Right atrium auricular region (tissue), 2 donors: ENCODE results near the gene GBE1. TPM values are rescaled to one million over a fixed set of nuclear protein-coding genes. Genes with fewer than 3 reads are reported as not detected.

Source experiments
- DNase-seq: peaks from one replicate; pipeline ENCODE4 v3.0.0-alpha.2; 2019; ENCODE audit warnings: low spot score
- H3K27ac ChIP-seq, 2 donors: fragments of 200-600 bp; sonication (generic); 1 replicate in 1 of 2; 2 replicates in 1 of 2; pipeline ENCODE4 v1.5.1; 2016 to 2019
- H3K27me3 ChIP-seq, 2 donors: fragments of 200-600 bp; sonication (generic); one replicate each; pipeline versions ENCODE4 v1.5.1 to v1.6.0; 2017 to 2019
- H3K36me3 ChIP-seq: fragments of 200-600 bp; sonication (generic); one replicate; pipeline ENCODE4 v1.5.1; 2016
- H3K4me1 ChIP-seq, 2 donors: fragments of 200-600 bp; sonication (generic); one replicate each; pipeline versions ENCODE4 v1.5.1 to v1.6.0; 2017 to 2019
- H3K4me3 ChIP-seq, 2 donors: fragments of 200-600 bp; sonication (generic); 1 replicate in 1 of 2; 2 replicates in 1 of 2; pipeline ENCODE4 v1.5.1; 2017 to 2019; ENCODE audit warnings: mild to moderate bottlenecking in 1 of 2, moderate library complexity in 1 of 2
- H3K9me3 ChIP-seq, 2 donors: fragments of 200-600 bp; sonication (generic); one replicate each; pipeline ENCODE4 v1.5.1; 2019
- total RNA-seq, 2 donors: library from RNA; depleted of rRNA; stranded (reverse); fragments of >200 nt; gene quantifications; one replicate each; pipeline ENCODE4 v1.1.0, GENCODE V29; 2016
- TF ChIP-seq, protein P1 (sequence below), 2 donors: fragments of 200-600 bp; sonication (generic); IDR thresholded peaks; one replicate each; pipeline ENCODE4 v1.5.1; 2019; ENCODE audit warnings: antibody characterized with exemption in 2 of 2

The GBE1 gene
- total RNA-seq, 2 donors from 2014 or later = 52.5 to 72.6 TPM

DNA sequence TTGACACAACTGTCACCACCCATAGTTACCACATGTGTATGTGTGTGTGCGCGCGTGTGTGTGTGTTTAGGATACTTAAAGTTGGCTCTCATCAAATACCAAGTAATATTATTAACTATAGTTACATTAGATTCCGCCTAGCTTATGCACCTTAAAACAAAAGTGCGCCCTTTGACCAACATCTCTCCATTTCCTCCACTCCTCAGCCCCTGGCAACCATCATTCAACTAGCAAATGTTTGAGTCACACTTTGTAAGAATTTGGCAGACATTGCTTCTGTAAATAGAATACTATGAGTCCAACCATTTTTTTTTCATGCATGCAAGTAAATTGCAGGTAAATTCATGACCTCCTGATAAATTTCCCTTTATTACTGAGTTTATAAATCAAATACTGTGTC is 169.3 kb downstream of the GBE1 start:
- TF ChIP-seq, protein P1, sequence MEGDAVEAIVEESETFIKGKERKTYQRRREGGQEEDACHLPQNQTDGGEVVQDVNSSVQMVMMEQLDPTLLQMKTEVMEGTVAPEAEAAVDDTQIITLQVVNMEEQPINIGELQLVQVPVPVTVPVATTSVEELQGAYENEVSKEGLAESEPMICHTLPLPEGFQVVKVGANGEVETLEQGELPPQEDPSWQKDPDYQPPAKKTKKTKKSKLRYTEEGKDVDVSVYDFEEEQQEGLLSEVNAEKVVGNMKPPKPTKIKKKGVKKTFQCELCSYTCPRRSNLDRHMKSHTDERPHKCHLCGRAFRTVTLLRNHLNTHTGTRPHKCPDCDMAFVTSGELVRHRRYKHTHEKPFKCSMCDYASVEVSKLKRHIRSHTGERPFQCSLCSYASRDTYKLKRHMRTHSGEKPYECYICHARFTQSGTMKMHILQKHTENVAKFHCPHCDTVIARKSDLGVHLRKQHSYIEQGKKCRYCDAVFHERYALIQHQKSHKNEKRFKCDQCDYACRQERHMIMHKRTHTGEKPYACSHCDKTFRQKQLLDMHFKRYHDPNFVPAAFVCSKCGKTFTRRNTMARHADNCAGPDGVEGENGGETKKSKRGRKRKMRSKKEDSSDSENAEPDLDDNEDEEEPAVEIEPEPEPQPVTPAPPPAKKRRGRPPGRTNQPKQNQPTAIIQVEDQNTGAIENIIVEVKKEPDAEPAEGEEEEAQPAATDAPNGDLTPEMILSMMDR (IDR thresholded peaks at IDR 0.05) = no peak
- H3K4me1 ChIP-seq = no peaks in the 10 kb centered on the region
- H3K4me3 ChIP-seq = no peak overlapping the region
- no peak for DNase-seq
- no peaks in the 10 kb centered on the region for H3K9me3 ChIP-seq
- H3K27me3 ChIP-seq = no peaks in the 10 kb centered on the region
- H3K36me3 ChIP-seq = peaks cover 14% of the 10 kb centered on the region
- H3K27ac ChIP-seq = no peak overlapping the region

DNA sequence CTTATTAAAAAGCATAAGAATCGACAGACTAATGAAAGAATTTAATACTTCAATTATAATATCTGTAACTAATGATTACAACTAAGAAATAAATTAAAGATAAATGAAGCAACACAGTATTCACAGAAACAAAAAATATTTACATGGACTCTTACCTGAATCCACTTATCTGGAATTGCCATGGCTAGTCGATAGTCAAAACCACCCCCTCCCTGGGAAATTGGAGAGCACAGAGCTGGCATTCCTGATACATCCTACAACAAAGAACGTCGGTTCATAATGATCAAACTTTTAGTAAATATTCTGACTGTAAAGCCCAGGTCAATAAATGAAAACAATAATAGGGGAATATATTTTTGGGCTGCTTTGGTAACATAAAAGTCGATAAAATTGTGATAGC is 175.5 kb downstream of the GBE1 start:
- Histone ChIP-seq H3K27ac (no peak overlapping the region), H3K9me3 (no peaks in the 10 kb centered on the region), H3K4me1 (no peaks in the 10 kb centered on the region), H3K4me3 (no peak overlapping the region), H3K27me3 (no peaks in the 10 kb centered on the region), H3K36me3 (peaks cover 7% of the 10 kb centered on the region)
- TF ChIP-seq, protein P1 (IDR thresholded peaks at IDR 0.05) = no peak
- DNase-seq = no peak

DNA sequence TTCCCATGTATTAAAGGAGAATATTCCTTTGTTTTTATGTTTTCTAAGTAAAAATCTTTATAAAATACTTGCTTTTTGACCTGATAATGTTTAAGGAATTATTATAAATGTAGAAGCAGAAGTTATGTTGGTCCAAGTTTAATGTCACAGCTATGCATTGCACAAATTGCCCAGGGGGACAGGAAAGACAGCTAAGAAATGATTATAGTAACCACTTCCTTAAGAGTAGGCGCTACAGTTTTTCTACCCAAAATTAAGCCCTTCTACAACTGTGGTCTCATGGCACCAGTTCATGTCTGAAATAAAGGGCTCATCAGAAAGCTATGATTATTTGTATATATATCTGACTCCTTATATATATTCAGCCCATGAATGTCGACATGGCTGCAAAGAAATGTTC is 176.4 kb downstream of the GBE1 start:
- Histone ChIP-seq H3K36me3 (peaks cover 7% of the 10 kb centered on the region), H3K4me3 (no peak overlapping the region), H3K27me3 (no peaks in the 10 kb centered on the region), H3K4me1 (no peaks in the 10 kb centered on the region), H3K27ac (no peak overlapping the region), H3K9me3 (no peaks in the 10 kb centered on the region)
- TF ChIP-seq, protein P1 (IDR thresholded peaks at IDR 0.05) = no peak
- no peak for DNase-seq

DNA sequence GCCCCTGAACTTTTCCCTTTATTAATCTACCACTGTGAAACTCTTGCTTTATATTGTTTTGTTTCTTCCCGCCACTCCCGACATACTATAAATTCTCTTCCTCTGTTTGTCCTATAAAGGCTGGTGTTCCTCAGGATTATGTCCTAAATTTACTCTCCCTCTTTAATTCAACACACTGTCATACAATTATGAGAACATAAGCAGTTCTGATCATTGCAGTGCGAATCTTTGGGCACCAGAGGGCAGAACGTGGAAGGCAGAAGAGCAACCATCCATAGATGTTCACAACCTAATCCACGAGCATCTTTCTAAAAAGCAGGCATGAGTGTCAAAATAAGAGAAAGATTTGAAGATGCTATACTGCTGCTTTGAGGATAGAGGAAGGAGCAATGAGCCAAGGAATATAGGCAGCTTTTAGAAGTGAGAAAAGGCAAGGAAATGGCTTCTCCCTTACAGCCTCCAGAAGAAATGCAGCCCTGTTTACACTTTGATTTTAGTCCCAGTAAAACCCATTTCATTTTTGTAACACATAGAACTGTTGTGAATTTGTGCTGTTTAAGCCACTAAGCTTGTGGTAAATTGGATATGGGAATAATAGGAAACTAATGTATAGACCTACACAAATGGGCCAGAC is 179.4 kb downstream of the GBE1 start:
- peaks cover 7% of the 10 kb centered on the region for H3K36me3 ChIP-seq
- TF ChIP-seq, protein P1 (IDR thresholded peaks at IDR 0.05) = peak in 1 of 2 donors; percentile 64
- no peaks in the 10 kb centered on the region for H3K27me3 ChIP-seq
- no peak for DNase-seq
- no peak overlapping the region for H3K27ac ChIP-seq
- H3K4me3 ChIP-seq = no peak overlapping the region
- no peaks in the 10 kb centered on the region for H3K4me1 ChIP-seq
- no peaks in the 10 kb centered on the region for H3K9me3 ChIP-seq

DNA sequence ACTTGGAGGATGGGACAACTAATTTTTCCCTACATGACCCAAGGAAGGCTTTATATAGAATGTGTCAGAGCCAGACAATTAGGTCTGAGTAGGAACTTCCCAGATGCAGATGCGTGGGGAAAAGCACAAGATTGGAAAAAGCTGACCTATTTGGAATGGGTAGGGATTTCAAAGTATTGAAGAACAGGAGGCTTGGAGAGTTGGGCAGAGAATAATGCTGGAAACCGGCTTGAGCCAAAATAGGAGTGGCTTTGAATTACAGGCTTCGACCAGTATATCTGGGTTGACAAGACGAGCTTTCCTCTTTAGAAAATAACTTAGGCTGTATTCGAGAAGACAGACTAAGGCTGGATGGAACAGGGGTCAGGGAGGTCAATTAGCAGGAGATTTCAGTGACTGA is 181.1 kb downstream of the GBE1 start:
- Histone ChIP-seq H3K9me3 (no peaks in the 10 kb centered on the region), H3K36me3 (no peaks in the 10 kb centered on the region), H3K4me1 (no peaks in the 10 kb centered on the region), H3K27me3 (no peaks in the 10 kb centered on the region), H3K4me3 (no peak overlapping the region), H3K27ac (no peak overlapping the region)
- no peak for DNase-seq
- TF ChIP-seq, protein P1 (IDR thresholded peaks at IDR 0.05) = no peak

DNA sequence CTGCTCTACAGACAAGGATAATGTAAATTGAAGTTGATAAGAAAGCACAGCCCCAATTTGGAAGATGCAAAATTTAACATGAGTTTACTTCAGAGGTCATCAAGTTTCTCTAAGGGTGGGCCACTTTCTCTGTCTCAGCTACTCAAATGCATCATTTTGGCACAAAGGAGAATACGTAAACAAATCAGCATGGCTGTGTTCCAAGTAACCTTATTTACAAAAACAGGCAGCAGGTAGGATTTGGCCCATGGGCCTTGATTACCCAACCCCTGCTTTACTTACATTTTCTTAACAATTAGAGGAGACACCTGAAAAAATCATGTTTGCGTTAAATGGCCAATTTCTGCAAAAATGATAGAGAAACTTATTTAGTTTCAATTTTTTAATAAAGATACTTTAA is 181.7 kb downstream of the GBE1 start:
- H3K4me1 ChIP-seq = no peaks in the 10 kb centered on the region
- H3K4me3 ChIP-seq = no peak overlapping the region
- no peak for DNase-seq
- H3K36me3 ChIP-seq = no peaks in the 10 kb centered on the region
- H3K9me3 ChIP-seq = no peaks in the 10 kb centered on the region
- H3K27ac ChIP-seq = no peak overlapping the region
- H3K27me3 ChIP-seq = no peaks in the 10 kb centered on the region
- TF ChIP-seq, protein P1 (IDR thresholded peaks at IDR 0.05) = no peak
